ENCODE data around the gene ZNF773. TPM values are rescaled to one million over a fixed set of nuclear protein-coding genes. Genes with fewer than 3 reads are reported as not detected.
"Not testable (repeated sequence)": the region's sequence is repeated elsewhere in the genome, so short reads cannot be mapped to it uniquely, and the experiment has no call there.

Gene ZNF773
- total RNA-seq, 1 donor from 2014 or later: 13.8 TPM

GRCh38 chr19:57511484-57511883 lies 11.7 kb downstream of the ZNF773 start:
- Histone ChIP-seq H3K36me3 (peaks cover 4 to 57% of the 10 kb centered on the region in 2 donors), H3K27ac (no peak overlapping the region), H3K4me3 (no peak overlapping the region), H3K27me3 (no peaks in the 10 kb centered on the region), H3K9me3 (peaks cover 37% of the 10 kb centered on the region), H3K4me1 (no peaks in the 10 kb centered on the region)
- DNase-seq (ENCODE audit: extremely low spot score in 2 of 2): no peak
- TF ChIP-seq, protein P1, sequence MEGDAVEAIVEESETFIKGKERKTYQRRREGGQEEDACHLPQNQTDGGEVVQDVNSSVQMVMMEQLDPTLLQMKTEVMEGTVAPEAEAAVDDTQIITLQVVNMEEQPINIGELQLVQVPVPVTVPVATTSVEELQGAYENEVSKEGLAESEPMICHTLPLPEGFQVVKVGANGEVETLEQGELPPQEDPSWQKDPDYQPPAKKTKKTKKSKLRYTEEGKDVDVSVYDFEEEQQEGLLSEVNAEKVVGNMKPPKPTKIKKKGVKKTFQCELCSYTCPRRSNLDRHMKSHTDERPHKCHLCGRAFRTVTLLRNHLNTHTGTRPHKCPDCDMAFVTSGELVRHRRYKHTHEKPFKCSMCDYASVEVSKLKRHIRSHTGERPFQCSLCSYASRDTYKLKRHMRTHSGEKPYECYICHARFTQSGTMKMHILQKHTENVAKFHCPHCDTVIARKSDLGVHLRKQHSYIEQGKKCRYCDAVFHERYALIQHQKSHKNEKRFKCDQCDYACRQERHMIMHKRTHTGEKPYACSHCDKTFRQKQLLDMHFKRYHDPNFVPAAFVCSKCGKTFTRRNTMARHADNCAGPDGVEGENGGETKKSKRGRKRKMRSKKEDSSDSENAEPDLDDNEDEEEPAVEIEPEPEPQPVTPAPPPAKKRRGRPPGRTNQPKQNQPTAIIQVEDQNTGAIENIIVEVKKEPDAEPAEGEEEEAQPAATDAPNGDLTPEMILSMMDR (IDR thresholded peaks at IDR 0.05): no peak
- TF ChIP-seq POLR2A (IDR thresholded peaks at IDR 0.05) (no peak), POLR2AphosphoS5 (IDR thresholded peaks at IDR 0.05; ENCODE audit: insufficient read depth in 1 of 2, low read depth in 1 of 2) (no peak)
- intact Hi-C loops (cut with DNase I): no loop called here

GRCh38 chr19:57512845-57513244 lies 13.1 kb downstream of the ZNF773 start:
- Histone ChIP-seq H3K27ac (no peak overlapping the region), H3K27me3 (no peaks in the 10 kb centered on the region), H3K9me3 (peaks cover 33% of the 10 kb centered on the region), H3K36me3 (peaks cover 0 to 53% of the 10 kb centered on the region in 2 donors), H3K4me3 (no peak overlapping the region), H3K4me1 (no peaks in the 10 kb centered on the region)
- no peak for DNase-seq (ENCODE audit: extremely low spot score in 2 of 2)
- TF ChIP-seq POLR2AphosphoS5 (IDR thresholded peaks at IDR 0.05; ENCODE audit: insufficient read depth in 1 of 2, low read depth in 1 of 2) (no peak), POLR2A (IDR thresholded peaks at IDR 0.05) (no peak)
- TF ChIP-seq, protein P1 (IDR thresholded peaks at IDR 0.05): no peak
- intact Hi-C loops (cut with DNase I): no loop called here

DNA sequence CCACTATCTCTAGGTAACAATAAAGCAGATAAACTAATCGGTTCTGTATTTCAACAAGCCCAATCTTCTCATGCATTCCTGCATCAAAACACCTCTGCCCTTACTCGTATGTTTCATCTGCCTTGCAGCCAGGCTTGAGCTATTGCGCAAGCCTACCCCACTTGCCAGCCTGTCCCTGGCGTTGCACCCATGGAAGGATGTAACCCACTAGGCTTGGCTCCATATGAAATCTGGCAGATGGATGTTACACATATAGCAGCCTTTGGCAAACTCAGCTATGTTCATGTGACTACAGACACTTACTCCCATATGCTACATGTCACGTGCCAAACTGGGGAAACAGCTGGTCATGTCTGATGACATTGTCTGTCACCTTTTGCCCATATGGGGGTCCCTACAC lies 15.5 kb downstream of the ZNF773 start:
- Histone ChIP-seq H3K9me3 (peaks cover 20% of the 10 kb centered on the region), H3K4me1 (no peaks in the 10 kb centered on the region), H3K4me3 (no peak overlapping the region), H3K27ac (no peak overlapping the region), H3K36me3 (peaks cover 0 to 41% of the 10 kb centered on the region in 2 donors), H3K27me3 (no peaks in the 10 kb centered on the region)
- TF ChIP-seq POLR2A (IDR thresholded peaks at IDR 0.05): no peak
- TF ChIP-seq, protein P1 (IDR thresholded peaks at IDR 0.05): no peak
- TF ChIP-seq POLR2AphosphoS5 (IDR thresholded peaks at IDR 0.05; ENCODE audit: insufficient read depth in 1 of 2, low read depth in 1 of 2): no peak
- intact Hi-C loops (cut with DNase I): no loop called here
- no peak for DNase-seq (ENCODE audit: extremely low spot score in 2 of 2)

DNA sequence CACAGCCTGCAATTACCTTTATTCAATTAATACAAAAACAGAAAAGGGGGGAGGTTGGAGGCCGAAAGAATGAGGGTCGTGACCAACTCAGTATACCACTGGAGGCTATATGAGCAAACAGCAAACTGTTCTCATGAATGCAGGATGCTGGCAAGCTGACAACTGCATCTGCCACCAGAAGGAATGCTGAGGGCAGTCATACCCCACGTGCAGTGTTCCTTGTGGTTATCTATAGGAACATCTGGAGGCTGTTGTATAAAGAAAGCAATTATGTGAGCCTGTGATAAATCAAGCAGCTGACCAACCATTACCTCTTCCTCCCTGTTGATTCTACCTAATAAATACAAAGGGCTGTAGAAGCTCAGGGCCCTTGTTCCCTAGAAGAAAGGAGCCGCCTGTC lies 18.3 kb downstream of the ZNF773 start:
- DNase-seq (ENCODE audit: extremely low spot score in 2 of 2); H3K4me1 ChIP-seq; H3K27me3 ChIP-seq; H3K4me3 ChIP-seq; H3K27ac ChIP-seq; intact Hi-C loops (cut with DNase I): not testable (repeated sequence)
- peaks cover 0 to 34% of the 10 kb centered on the region in 2 donors for H3K36me3 ChIP-seq
- H3K9me3 ChIP-seq: peaks cover 11% of the 10 kb centered on the region

- peak; percentile 74 to 92 for TF ChIP-seq POLR2AphosphoS5 (IDR thresholded peaks at IDR 0.05; ENCODE audit: insufficient read depth in 1 of 2, low read depth in 1 of 2)
- TF ChIP-seq, protein P1 (IDR thresholded peaks at IDR 0.05): no peak
- TF ChIP-seq POLR2A (IDR thresholded peaks at IDR 0.05): no peak
- no peaks in the 10 kb centered on the region for H3K27me3 ChIP-seq
- intact Hi-C loops (cut with DNase I): no loop called here
- peaks cover 22% of the 10 kb centered on the region for H3K9me3 ChIP-seq
- peaks cover 0 to 14% of the 10 kb centered on the region in 2 donors for H3K36me3 ChIP-seq
- peak within 1 kb of the TSS; percentile 49 for H3K27ac ChIP-seq
- peaks cover 11% of the 10 kb centered on the region for H3K4me1 ChIP-seq
- no peak for DNase-seq (ENCODE audit: extremely low spot score in 2 of 2)
- peak within 1 kb of the TSS; percentile 71 to 80 for H3K4me3 ChIP-seq
Observed at GRCh38 chr19:57527136-57527881, 27.6 kb downstream of the ZNF773 start, which contains the start of gene ZNF549. TSS of gene ZNF549 (plus strand) at chr19:57527356. CDS start at chr19:57527574, 218 bp downstream.

All from vagina (tissue), 2 donors.